Panc1 (cell line): ENCODE results near the gene DDX55.

Experiments used
- POLR2AphosphoS5 ChIP-seq: IDR thresholded peaks from 2 replicates; pipeline ENCODE4 v1.6.1; 2012; ENCODE audit warnings: mild to moderate bottlenecking, low read depth, low read length, moderate library complexity
- SIN3A ChIP-seq: IDR thresholded peaks from 2 replicates; pipeline ENCODE4 v1.6.1; 2012; ENCODE audit warnings: low read depth, mild to moderate bottlenecking, low read length, moderate library complexity, borderline replicate concordance; ENCODE audit not compliant: insufficient read depth
- TF ChIP-seq, protein P1 (sequence below): fragments of 450-650 bp; IDR thresholded peaks from 2 replicates; pipeline ENCODE4 v1.5.1; 2017; ENCODE audit warnings: mild to moderate bottlenecking
- TF ChIP-seq, protein P2 (sequence below), 2 experiments: IDR thresholded peaks; 2 replicates each; pipeline ENCODE4 v1.6.1; 2011 to 2012; ENCODE audit warnings: low read depth in 2 of 2, control low read depth in 1 of 2, low read length in 1 of 2, mild to moderate bottlenecking in 1 of 2, moderate library complexity in 1 of 2; ENCODE audit not compliant: insufficient read depth in 1 of 2

DNA sequence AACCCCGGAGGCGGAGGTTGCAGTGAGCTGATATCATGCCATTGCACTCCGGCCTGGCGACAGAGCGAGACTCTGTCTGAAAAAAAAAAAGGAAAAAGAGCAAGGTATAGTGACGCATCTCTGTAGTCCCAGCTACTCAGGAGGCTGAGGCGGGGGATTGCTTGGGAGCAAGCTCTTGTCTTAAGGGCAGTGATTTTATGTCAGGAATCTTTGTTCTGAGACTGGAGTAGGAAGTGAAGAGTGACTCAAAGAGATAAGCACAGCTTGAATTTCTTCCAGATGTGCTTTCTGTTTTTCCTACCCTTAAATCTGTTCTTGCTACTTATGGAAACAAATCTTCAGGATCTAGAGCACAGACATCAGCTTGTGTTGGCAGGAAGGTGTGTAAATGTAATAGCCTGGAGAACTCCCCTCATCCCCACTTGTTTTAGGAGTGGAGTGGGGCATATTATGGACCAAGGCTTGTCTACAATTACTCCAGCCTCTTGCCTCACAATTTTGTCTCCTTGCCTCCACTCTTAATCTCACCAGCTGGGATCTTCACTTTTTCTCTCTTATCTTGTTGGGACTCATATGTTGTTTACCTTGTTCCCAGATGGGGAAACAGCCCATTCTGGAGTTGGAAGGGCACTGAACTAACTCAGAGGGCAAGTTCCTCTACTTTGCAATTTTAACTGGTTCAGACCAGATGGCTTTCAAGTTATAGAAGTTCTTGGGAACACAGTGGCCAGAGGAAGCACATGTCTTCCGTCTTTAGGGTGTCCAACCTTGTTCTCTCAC is 10.0 kb upstream of the DDX55 start:
- TF ChIP-seq, protein P1, sequence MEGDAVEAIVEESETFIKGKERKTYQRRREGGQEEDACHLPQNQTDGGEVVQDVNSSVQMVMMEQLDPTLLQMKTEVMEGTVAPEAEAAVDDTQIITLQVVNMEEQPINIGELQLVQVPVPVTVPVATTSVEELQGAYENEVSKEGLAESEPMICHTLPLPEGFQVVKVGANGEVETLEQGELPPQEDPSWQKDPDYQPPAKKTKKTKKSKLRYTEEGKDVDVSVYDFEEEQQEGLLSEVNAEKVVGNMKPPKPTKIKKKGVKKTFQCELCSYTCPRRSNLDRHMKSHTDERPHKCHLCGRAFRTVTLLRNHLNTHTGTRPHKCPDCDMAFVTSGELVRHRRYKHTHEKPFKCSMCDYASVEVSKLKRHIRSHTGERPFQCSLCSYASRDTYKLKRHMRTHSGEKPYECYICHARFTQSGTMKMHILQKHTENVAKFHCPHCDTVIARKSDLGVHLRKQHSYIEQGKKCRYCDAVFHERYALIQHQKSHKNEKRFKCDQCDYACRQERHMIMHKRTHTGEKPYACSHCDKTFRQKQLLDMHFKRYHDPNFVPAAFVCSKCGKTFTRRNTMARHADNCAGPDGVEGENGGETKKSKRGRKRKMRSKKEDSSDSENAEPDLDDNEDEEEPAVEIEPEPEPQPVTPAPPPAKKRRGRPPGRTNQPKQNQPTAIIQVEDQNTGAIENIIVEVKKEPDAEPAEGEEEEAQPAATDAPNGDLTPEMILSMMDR = no peak
- TF ChIP-seq, protein P2, sequence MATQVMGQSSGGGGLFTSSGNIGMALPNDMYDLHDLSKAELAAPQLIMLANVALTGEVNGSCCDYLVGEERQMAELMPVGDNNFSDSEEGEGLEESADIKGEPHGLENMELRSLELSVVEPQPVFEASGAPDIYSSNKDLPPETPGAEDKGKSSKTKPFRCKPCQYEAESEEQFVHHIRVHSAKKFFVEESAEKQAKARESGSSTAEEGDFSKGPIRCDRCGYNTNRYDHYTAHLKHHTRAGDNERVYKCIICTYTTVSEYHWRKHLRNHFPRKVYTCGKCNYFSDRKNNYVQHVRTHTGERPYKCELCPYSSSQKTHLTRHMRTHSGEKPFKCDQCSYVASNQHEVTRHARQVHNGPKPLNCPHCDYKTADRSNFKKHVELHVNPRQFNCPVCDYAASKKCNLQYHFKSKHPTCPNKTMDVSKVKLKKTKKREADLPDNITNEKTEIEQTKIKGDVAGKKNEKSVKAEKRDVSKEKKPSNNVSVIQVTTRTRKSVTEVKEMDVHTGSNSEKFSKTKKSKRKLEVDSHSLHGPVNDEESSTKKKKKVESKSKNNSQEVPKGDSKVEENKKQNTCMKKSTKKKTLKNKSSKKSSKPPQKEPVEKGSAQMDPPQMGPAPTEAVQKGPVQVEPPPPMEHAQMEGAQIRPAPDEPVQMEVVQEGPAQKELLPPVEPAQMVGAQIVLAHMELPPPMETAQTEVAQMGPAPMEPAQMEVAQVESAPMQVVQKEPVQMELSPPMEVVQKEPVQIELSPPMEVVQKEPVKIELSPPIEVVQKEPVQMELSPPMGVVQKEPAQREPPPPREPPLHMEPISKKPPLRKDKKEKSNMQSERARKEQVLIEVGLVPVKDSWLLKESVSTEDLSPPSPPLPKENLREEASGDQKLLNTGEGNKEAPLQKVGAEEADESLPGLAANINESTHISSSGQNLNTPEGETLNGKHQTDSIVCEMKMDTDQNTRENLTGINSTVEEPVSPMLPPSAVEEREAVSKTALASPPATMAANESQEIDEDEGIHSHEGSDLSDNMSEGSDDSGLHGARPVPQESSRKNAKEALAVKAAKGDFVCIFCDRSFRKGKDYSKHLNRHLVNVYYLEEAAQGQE (IDR thresholded peaks at IDR 0.05; ENCODE audit: insufficient read depth in 1 of 2, low read depth in 2 of 2, low read length in 1 of 2) = no peak
- TF ChIP-seq POLR2AphosphoS5 = no peak
- no peak for TF ChIP-seq SIN3A
